Measurements from ENCODE around the gene RNF32.
A peak's percentile ranks its signal among the peaks of the same experiment; 100 is the strongest.

Gene RNF32

DNA sequence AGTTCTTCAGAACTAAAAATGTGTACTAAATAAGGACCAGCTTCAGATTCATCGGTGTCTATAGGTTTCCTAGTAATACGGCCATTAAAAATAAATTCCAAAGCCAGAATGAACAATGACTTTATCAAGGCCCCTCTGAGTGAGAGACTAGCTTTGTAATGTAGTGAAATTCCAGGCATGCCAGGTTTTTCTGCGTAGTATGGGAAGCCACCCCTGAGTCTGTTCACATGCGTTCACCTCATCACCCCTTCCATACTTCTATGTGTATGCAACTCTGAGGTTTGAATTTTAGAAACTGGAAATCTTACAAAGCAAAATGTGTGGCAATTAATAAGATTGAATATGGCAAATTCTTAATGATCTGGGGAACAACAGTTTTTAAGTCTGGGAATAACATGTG is 24.5 kb downstream of the RNF32 start:
- no peak for TF ChIP-seq CTCF (conservative IDR thresholded peaks at IDR 0.05; ENCODE audit: low read depth, low read length)
- DNase-seq (ENCODE audit: low read depth): peak; percentile 72
- no peak overlapping the region for H3K4me3 ChIP-seq (ENCODE audit: low read length)

GRCh38 chr7:156666368-156667109 is 26.0 kb downstream of the RNF32 start:
- DNase-seq (ENCODE audit: low read depth): no peak
- TF ChIP-seq CTCF (conservative IDR thresholded peaks at IDR 0.05; ENCODE audit: low read depth, low read length): no peak
- H3K4me3 ChIP-seq (ENCODE audit: low read length): no peak overlapping the region

- no peak for DNase-seq (ENCODE audit: low read depth)
- TF ChIP-seq CTCF (conservative IDR thresholded peaks at IDR 0.05; ENCODE audit: low read depth, low read length): no peak
Observed at GRCh38 chr7:156667110-156667426, 26.5 kb downstream of the RNF32 start.

DNA sequence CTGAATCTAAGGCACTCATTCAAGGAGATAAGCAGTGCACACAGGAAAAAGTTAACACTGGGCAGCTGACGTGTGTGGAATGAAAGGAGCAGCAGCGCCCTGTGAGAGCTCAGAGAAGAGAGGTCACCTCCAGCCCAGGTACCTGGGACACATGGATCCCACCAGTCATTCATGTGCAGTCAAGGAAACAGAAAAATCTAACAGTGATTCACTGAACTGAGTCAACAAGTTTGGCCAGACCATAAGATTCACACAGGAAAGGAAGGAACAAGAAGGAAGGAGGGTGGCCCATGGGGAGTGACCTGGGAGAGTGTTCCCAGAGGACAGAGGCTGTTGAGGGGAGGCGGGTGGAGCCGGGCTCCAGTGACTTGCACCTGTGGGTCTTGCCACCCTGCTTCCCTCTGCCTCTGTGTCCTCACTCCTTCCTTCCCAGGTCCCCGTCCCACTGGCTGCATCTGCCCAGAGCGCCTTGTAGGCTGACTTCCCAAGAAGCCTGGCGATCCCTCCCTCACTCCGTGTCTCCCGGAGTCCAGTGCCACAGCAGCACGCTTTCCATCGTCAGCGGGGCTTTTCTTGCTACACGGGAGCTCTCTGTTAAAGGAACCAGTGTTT is 27.7 kb downstream of the RNF32 start:
- DNase-seq (ENCODE audit: low read depth): no peak
- no peak for TF ChIP-seq CTCF (conservative IDR thresholded peaks at IDR 0.05; ENCODE audit: low read depth, low read length)
- no peak overlapping the region for H3K4me3 ChIP-seq (ENCODE audit: low read length)

More at GRCh38 chr7:156667110-156667426, 26.5 kb downstream of the RNF32 start:
- H3K4me3 ChIP-seq (ENCODE audit: low read length): no peak overlapping the region

GRCh38 chr7:156669035-156669828 is 28.7 kb downstream of the RNF32 start:
- no peak overlapping the region for H3K4me3 ChIP-seq (ENCODE audit: low read length)
- no peak for TF ChIP-seq CTCF (conservative IDR thresholded peaks at IDR 0.05; ENCODE audit: low read depth, low read length)

DNA sequence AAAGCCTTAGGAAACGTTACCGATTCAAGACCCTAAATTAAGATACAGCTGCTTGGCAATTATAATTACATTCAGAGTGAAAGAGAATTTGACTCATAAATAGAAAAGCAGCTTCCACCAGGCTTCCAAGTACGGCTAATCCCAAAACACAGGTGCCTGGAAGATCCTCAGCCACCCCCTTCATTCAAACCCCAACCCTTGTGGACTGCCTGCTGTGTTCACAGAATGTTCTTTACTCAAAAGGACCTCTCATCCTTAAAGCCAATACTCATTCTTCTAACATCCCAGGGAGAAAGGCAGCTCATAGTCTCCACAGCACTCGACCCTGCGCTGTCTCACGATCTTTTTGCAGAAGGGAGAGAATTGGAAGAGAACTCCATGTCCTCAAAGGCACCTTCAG is 32.9 kb downstream of the RNF32 start:
- H3K4me3 ChIP-seq (ENCODE audit: low read length): no peak overlapping the region
- TF ChIP-seq CTCF (conservative IDR thresholded peaks at IDR 0.05; ENCODE audit: low read depth, low read length): no peak
- DNase-seq (ENCODE audit: low read depth): no peak

More at GRCh38 chr7:156669035-156669828, 28.7 kb downstream of the RNF32 start:
- DNase-seq (ENCODE audit: low read depth): no peak

All from retinal pigment epithelial cell (primary cell).